A549 (cell line): ENCODE measurements around the gene NUP205. TPM values are rescaled to one million over a fixed set of nuclear protein-coding genes. Genes with fewer than 3 reads are reported as not detected.

ENCODE experiments used
- ATAC-seq, 2 experiments: fragments of 200-7000 bp in 1 of 2; fragments of >200 bp in 1 of 2; cut with Nextera tagmentation in 1 of 2; cut with Tn5 transposase in 1 of 2; 3 replicates each; pipeline versions ENCODE4 v1.8.0 to v1.9.1; 2018 to 2020; ENCODE audit warnings: mild to moderate bottlenecking in 1 of 2, moderate library complexity in 1 of 2
- CTCF ChIA-PET: fragments of 300-600 bp; sonication (Branson Sonifier 250); formaldehyde crosslinking; extraction: SDS; loops from one replicate; lab custom pipeline; 2021; ENCODE audit warnings: antibody characterized with exemption, inconsistent platforms; lab: Yijun Ruan, JAX
- POLR2A ChIA-PET: fragments of 350-600 bp; formaldehyde crosslinking; extraction: SDS; loops from one replicate; lab custom pipeline; 2021; ENCODE audit warnings: antibody characterized with exemption, inconsistent platforms; lab: Yijun Ruan, JAX
- DNase-seq, 2 experiments: peaks; one replicate each; pipeline versions ENCODE4 v3.0.0 to v3.0.0-alpha.2; 2011 to 2016; ENCODE audit warnings: low read depth in 1 of 2, low spot score in 1 of 2
- FAIRE-seq: peaks from 2 replicates; lab custom pipeline; 2011; peaks lifted over from hg19 to GRCh38; lab: Jason Lieb, UNC
- H3K27ac ChIP-seq, 2 experiments: fragments of >200 bp; sonication (Bioruptor Twin); formaldehyde crosslinking; 3 replicates each; pipeline ENCODE4 v1.5.1; 2016 to 2017
- H3K4me1 ChIP-seq: fragments of >200 bp; sonication (Bioruptor Twin); formaldehyde crosslinking; 3 replicates; pipeline ENCODE4 v1.6.1; 2016
- H3K4me2 ChIP-seq: fragments of >200 bp; sonication (Bioruptor Twin); formaldehyde crosslinking; 3 replicates; pipeline ENCODE4 v1.6.1; 2016
- H3K4me3 ChIP-seq: fragments of >200 bp; sonication (Bioruptor Twin); formaldehyde crosslinking; 3 replicates; pipeline ENCODE4 v1.5.1; 2016
- H3K9me3 ChIP-seq: fragments of >200 bp; sonication (Bioruptor Twin); formaldehyde crosslinking; 3 replicates; pipeline ENCODE4 v1.6.1; 2016
- CBX8 ChIP-seq: fragments of 200-600 bp; sonication (generic); IDR thresholded peaks from 2 replicates; pipeline ENCODE4 v1.6.1; 2016
- CHD2 ChIP-seq: fragments of 150-350 bp; IDR thresholded peaks from 2 replicates; pipeline ENCODE4 v1.6.1; 2014; ENCODE audit warnings: low read length; ENCODE audit not compliant: partially characterized antibody
- ESRRA ChIP-seq: fragments of 150-350 bp; IDR thresholded peaks from 2 replicates; pipeline ENCODE4 v1.6.1; 2014; ENCODE audit warnings: mild to moderate bottlenecking, low read length, borderline replicate concordance
- GATA3 ChIP-seq: IDR thresholded peaks from 2 replicates; pipeline ENCODE4 v1.6.1; 2012; ENCODE audit warnings: borderline replicate concordance
- HDAC2 ChIP-seq: fragments of 200-600 bp; sonication (generic); IDR thresholded peaks from 2 replicates; pipeline ENCODE4 v1.6.1; 2016
- HOXA7 ChIP-seq: fragments of 250-450 bp; sonication (Bioruptor Pico); IDR thresholded peaks from 2 replicates; pipeline ENCODE4 v1.5.0; 2020; ENCODE audit warnings: mild to moderate bottlenecking, moderate library complexity
- JUNB ChIP-seq: fragments of >200 bp; sonication (Bioruptor Twin); formaldehyde crosslinking; IDR thresholded peaks from 2 replicates; pipeline ENCODE4 v1.6.1; 2016
- KDM1A ChIP-seq: fragments of 200-600 bp; sonication (generic); IDR thresholded peaks from 2 replicates; pipeline ENCODE4 v1.6.1; 2016; ENCODE audit warnings: low read depth, mild to moderate bottlenecking
- NPAS2 ChIP-seq: fragments of 250-450 bp; sonication (Bioruptor Pico); IDR thresholded peaks from 2 replicates; pipeline ENCODE4 v1.8.0; 2022; ENCODE audit warnings: mild to moderate bottlenecking, moderate library complexity, borderline replicate concordance
- NR3C1 ChIP-seq: fragments of >200 bp; sonication (Bioruptor Twin); formaldehyde crosslinking; IDR thresholded peaks from 3 replicates; pipeline ENCODE4 v1.6.1; 2017
- PHF8 ChIP-seq: fragments of 200-600 bp; sonication (generic); IDR thresholded peaks from 2 replicates; pipeline ENCODE4 v1.6.1; 2016; ENCODE audit warnings: low read depth, mild to moderate bottlenecking, antibody characterized with exemption, moderate library complexity, borderline replicate concordance
- POLR2A ChIP-seq: IDR thresholded peaks from 2 replicates; pipeline ENCODE4 v1.6.1; 2012; ENCODE audit warnings: mild to moderate bottlenecking, low read length
- POLR2AphosphoS2 ChIP-seq: conservative IDR thresholded peaks from 2 replicates; pipeline ENCODE4 v1.6.1; 2012; ENCODE audit warnings: low read length, improper control_type of control experiment, inconsistent platforms
- RARB ChIP-seq: fragments of 250-450 bp; sonication (Bioruptor Pico); IDR thresholded peaks from 2 replicates; pipeline ENCODE4 v1.8.0; 2021; ENCODE audit warnings: mild to moderate bottlenecking, moderate library complexity
- RCOR1 ChIP-seq: fragments of 150-350 bp; IDR thresholded peaks from 2 replicates; pipeline ENCODE4 v1.6.1; 2014; ENCODE audit warnings: antibody characterized with exemption, low read length, low read depth
- RFX5 ChIP-seq: fragments of 450-650 bp; IDR thresholded peaks from 2 replicates; pipeline ENCODE4 v1.7.1; 2014; ENCODE audit warnings: antibody characterized with exemption, mild to moderate bottlenecking, moderate library complexity
- SMC3 ChIP-seq: fragments of >200 bp; sonication (Bioruptor Twin); formaldehyde crosslinking; IDR thresholded peaks from 3 replicates; pipeline ENCODE4 v1.6.1; 2018; ENCODE audit warnings: inconsistent platforms
- SREBF2 ChIP-seq: fragments of 450-650 bp; IDR thresholded peaks from 2 replicates; pipeline ENCODE4 v1.6.1; 2014; ENCODE audit warnings: mild to moderate bottlenecking, moderate library complexity
- TFCP2L1 ChIP-seq: fragments of 250-450 bp; sonication (Bioruptor Pico); IDR thresholded peaks from 2 replicates; pipeline ENCODE4 v1.5.0; 2021; ENCODE audit warnings: mild to moderate bottlenecking
- TP53 ChIP-seq: fragments of 250-450 bp; sonication (Bioruptor Pico); IDR thresholded peaks from 2 replicates; pipeline ENCODE4 v1.5.0; 2021; ENCODE audit warnings: mild to moderate bottlenecking, moderate library complexity
- ZFP36 ChIP-seq: fragments of 450-650 bp; IDR thresholded peaks from 2 replicates; pipeline ENCODE4 v1.6.1; 2014; ENCODE audit warnings: borderline replicate concordance; ENCODE audit not compliant: partially characterized antibody
- ZSCAN20 ChIP-seq: fragments of 250-450 bp; sonication (Bioruptor Pico); IDR thresholded peaks from 2 replicates; pipeline ENCODE4 v1.8.0; 2022; ENCODE audit warnings: mild to moderate bottlenecking, moderate library complexity
- WGBS: methylation state at CpG from one replicate; pipeline ENCODE4 v1.1.6; 2017; ENCODE audit errors: missing lambda C conversion rate; 5-methylcytosine and 5-hydroxymethylcytosine counted together
- polyA plus RNA-seq, 4 experiments: library from polyadenylated mRNA; depleted of rRNA in 3 of 4; stranded (reverse); fragments of >200 nt; fragmentation: RNase III in 1 of 4; extraction: RNeasy Plus Mini Kit Qiagen cat#74134 plus additional on column Dnase treatment in 1 of 4; gene quantifications; 2 replicates in 3 of 4; 3 replicates in 1 of 4; pipeline ENCODE4 v1.2.3, GENCODE V29; 2011 to 2017
- TF ChIP-seq, protein P1 (sequence below): fragments of 150-350 bp; IDR thresholded peaks from 2 replicates; pipeline ENCODE4 v1.6.1; 2014; ENCODE audit warnings: low read depth, mild to moderate bottlenecking, low read length
- TF ChIP-seq, protein P2 (sequence below): fragments of >200 bp; sonication (Bioruptor Twin); formaldehyde crosslinking; IDR thresholded peaks from 3 replicates; pipeline ENCODE4 v1.5.1; 2016
- TF ChIP-seq, protein P3 (sequence below): fragments of 250-450 bp; sonication (Bioruptor Pico); IDR thresholded peaks from 2 replicates; pipeline ENCODE4 v1.5.0; 2020; ENCODE audit warnings: low read depth, mild to moderate bottlenecking, moderate library complexity
- TF ChIP-seq, protein P4 (sequence below): IDR thresholded peaks from 2 replicates; pipeline ENCODE4 v1.6.1; 2012; ENCODE audit warnings: low read depth, borderline replicate concordance

NUP205 gene
- polyA plus RNA-seq, 2 of the 4 experiments (the other 2 are of a cell fraction): 55.0 to 119 TPM

DNA sequence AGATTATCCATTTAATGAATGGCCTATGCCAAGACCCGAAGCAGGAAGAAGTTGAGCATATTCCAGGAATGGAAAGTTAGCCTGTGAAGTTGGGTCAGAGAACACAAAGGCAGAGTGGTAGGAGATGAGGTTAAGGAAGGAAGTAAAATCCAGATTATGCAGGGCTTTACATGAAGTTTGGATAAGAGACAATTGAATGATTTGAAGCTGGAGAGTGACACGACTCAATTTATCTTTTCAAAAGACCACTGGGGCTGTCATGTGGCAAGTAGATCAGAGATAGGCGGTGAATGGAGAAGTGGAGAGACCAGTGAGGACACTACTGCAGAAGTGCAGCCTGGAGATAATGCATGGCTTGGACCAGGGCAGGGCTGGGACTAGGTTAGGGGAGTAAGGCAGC lies 40.7 kb upstream of the NUP205 start:
- DNase-seq (no peak), FAIRE-seq (no peak), ATAC-seq (no peak)
- Histone ChIP-seq H3K4me1 (peaks cover 8% of the 10 kb centered on the region), H3K9me3 (no peaks in the 10 kb centered on the region), H3K27ac (no peak overlapping the region), H3K4me3 (no peak overlapping the region), H3K4me2 (no peak overlapping the region)
- WGBS: 82% methylated on average over 3 of the region's 3 CpGs
- TF ChIP-seq POLR2A (no peak), KDM1A (no peak), NPAS2 (no peak), TFCP2L1 (no peak), TP53 (CRISPR knock-in tag) (no peak), RARB (CRISPR knock-in tag) (no peak), NR3C1 (no peak), GATA3 (no peak), RFX5 (no peak), POLR2AphosphoS2 (no peak), HOXA7 (CRISPR knock-in tag) (no peak)
- TF ChIP-seq, protein P1, sequence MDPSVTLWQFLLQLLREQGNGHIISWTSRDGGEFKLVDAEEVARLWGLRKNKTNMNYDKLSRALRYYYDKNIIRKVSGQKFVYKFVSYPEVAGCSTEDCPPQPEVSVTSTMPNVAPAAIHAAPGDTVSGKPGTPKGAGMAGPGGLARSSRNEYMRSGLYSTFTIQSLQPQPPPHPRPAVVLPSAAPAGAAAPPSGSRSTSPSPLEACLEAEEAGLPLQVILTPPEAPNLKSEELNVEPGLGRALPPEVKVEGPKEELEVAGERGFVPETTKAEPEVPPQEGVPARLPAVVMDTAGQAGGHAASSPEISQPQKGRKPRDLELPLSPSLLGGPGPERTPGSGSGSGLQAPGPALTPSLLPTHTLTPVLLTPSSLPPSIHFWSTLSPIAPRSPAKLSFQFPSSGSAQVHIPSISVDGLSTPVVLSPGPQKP: no peak
- TF ChIP-seq, protein P2, sequence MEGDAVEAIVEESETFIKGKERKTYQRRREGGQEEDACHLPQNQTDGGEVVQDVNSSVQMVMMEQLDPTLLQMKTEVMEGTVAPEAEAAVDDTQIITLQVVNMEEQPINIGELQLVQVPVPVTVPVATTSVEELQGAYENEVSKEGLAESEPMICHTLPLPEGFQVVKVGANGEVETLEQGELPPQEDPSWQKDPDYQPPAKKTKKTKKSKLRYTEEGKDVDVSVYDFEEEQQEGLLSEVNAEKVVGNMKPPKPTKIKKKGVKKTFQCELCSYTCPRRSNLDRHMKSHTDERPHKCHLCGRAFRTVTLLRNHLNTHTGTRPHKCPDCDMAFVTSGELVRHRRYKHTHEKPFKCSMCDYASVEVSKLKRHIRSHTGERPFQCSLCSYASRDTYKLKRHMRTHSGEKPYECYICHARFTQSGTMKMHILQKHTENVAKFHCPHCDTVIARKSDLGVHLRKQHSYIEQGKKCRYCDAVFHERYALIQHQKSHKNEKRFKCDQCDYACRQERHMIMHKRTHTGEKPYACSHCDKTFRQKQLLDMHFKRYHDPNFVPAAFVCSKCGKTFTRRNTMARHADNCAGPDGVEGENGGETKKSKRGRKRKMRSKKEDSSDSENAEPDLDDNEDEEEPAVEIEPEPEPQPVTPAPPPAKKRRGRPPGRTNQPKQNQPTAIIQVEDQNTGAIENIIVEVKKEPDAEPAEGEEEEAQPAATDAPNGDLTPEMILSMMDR: no peak
- ChIA-PET CTCF (interaction anchor here (0.9 kb wide), 1 partner anchor 128 kb away, joined by 3 read pairs; no protein-coding TSS in a partner anchor), POLR2A (no interaction called here)

DNA sequence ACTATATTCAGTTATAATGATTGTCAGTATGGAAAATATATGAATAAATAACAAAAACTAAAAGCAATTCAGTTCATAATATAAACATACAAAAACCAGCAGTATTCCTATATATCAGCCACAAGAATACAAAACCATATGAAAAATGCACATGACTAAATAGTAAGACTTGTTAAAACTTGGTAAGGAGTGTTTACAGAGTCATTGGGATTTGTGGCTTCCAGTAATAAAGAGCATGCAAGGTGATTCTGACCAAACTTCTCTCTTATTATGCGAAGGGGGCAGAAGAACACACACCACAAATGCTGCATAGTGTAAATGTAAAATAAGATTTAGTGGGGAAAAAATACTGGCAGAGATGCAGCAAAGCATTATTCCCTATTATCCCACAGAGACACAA lies 39.0 kb upstream of the NUP205 start:
- Histone ChIP-seq H3K27ac (no peak overlapping the region), H3K4me2 (no peak overlapping the region), H3K9me3 (no peaks in the 10 kb centered on the region), H3K4me3 (no peak overlapping the region), H3K4me1 (peaks cover 8% of the 10 kb centered on the region)
- ChIA-PET CTCF (interaction anchor here (1.1 kb wide), 1 partner anchor 22 kb away, joined by 3 read pairs; no protein-coding TSS in a partner anchor), POLR2A (no interaction called here)
- 94% methylated on average over 1 of the region's 1 CpG for WGBS
- FAIRE-seq (peak; percentile 28), ATAC-seq (no peak), DNase-seq (no peak)
- TF ChIP-seq HDAC2: no peak
- TF ChIP-seq CHD2: no peak
- TF ChIP-seq JUNB: no peak
- TF ChIP-seq, protein P3, sequence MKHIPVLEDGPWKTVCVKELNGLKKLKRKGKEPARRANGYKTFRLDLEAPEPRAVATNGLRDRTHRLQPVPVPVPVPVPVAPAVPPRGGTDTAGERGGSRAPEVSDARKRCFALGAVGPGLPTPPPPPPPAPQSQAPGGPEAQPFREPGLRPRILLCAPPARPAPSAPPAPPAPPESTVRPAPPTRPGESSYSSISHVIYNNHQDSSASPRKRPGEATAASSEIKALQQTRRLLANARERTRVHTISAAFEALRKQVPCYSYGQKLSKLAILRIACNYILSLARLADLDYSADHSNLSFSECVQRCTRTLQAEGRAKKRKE (CRISPR knock-in tag): no peak
- no peak for TF ChIP-seq ZFP36
- TF ChIP-seq SREBF2: no peak
- TF ChIP-seq SMC3: no peak
- TF ChIP-seq RCOR1: no peak
- TF ChIP-seq, protein P4, sequence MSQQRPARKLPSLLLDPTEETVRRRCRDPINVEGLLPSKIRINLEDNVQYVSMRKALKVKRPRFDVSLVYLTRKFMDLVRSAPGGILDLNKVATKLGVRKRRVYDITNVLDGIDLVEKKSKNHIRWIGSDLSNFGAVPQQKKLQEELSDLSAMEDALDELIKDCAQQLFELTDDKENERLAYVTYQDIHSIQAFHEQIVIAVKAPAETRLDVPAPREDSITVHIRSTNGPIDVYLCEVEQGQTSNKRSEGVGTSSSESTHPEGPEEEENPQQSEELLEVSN: no peak
- TF ChIP-seq ZSCAN20: no peak
- TF ChIP-seq ESRRA: no peak
- TF ChIP-seq PHF8: no peak
- no peak for TF ChIP-seq TP53 (CRISPR knock-in tag)
- TF ChIP-seq, protein P2: no peak
- no peak for TF ChIP-seq CBX8
